GM12864 (cell line): Measurements from ENCODE around the gene SOSTDC1.
"Not testable (repeated sequence)": the region's sequence is repeated elsewhere in the genome, so short reads cannot be mapped to it uniquely, and the experiment has no call there.

Source experiments
- DNase-seq: peaks from one replicate; pipeline ENCODE4 v3.0.0-alpha.2; 2011; ENCODE audit warnings: low read depth
- H3K4me3 ChIP-seq: 2 replicates; pipeline ENCODE4 v1.5.1; 2011; ENCODE audit warnings: mild to moderate bottlenecking, low read depth, low read length, control low read depth
- CTCF ChIP-seq: IDR thresholded peaks from 2 replicates; pipeline ENCODE4 v1.5.1; 2011; ENCODE audit warnings: low read depth, mild to moderate bottlenecking, moderate library complexity, low read length, control low read depth, inconsistent platforms; ENCODE audit errors: missing control alignments

SOSTDC1 gene

GRCh38 chr7:16463520-16463919, 2.0 kb downstream of the SOSTDC1 start:
- no peak for DNase-seq
- no peak for TF ChIP-seq CTCF
- no peak overlapping the region for H3K4me3 ChIP-seq

- DNase-seq: no peak
- TF ChIP-seq CTCF: no peak
- no peak overlapping the region for H3K4me3 ChIP-seq
These were observed 3.1 kb downstream of the SOSTDC1 start for GRCh38 chr7:16462431-16462889.

- DNase-seq: no peak
- no peak overlapping the region for H3K4me3 ChIP-seq
- no peak for TF ChIP-seq CTCF
These were observed 4.6 kb downstream of the SOSTDC1 start for GRCh38 chr7:16460789-16461493.

GRCh38 chr7:16456303-16456702, 9.2 kb downstream of the SOSTDC1 start:
- H3K4me3 ChIP-seq, DNase-seq: not testable (repeated sequence)

- TF ChIP-seq CTCF: no peak
- no peak overlapping the region for H3K4me3 ChIP-seq
- DNase-seq: no peak
These were observed 9.9 kb downstream of the SOSTDC1 start for GRCh38 chr7:16455591-16455990.

GRCh38 chr7:16450366-16450765, 15.2 kb downstream of the SOSTDC1 start:
- no peak for DNase-seq
- TF ChIP-seq CTCF: no peak
- H3K4me3 ChIP-seq: no peak overlapping the region

GRCh38 chr7:16447876-16448275, 17.7 kb downstream of the SOSTDC1 start:
- no peak overlapping the region for H3K4me3 ChIP-seq
- TF ChIP-seq CTCF: no peak
- no peak for DNase-seq
